Measurements from ENCODE around the gene FAM216B. TPM values are rescaled to one million over a fixed set of nuclear protein-coding genes. Genes with fewer than 3 reads are reported as not detected.
"Not testable (repeated sequence)": the region's sequence is repeated elsewhere in the genome, so short reads cannot be mapped to it uniquely, and the experiment has no call there.

The FAM216B gene
- total RNA-seq, 2 donors from 2014 or later = 0.23 TPM; not detected in 1

DNA sequence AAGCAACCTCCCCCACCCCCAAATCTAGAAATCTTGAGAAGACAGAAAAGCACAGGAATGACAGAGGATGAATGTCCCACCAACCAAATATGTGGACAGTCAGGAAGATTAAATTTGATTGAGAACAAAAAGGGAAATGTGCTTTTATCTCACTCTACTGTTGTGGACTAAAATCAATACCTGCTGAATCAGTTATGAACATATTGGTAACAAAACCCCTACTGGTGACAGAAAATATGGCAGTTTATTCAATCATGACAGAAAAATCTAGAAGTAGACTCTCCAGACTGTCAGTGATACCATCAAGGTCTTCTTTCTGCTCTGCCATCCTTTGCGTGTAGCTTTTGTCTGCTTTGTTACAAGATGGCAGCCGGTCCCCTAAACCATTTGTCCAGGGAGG is 35.2 kb downstream of the FAM216B start:
- DNase-seq (ENCODE audit: low spot score) = no peak
- intact Hi-C loops (cut with DNase I) = no loop called here

DNA sequence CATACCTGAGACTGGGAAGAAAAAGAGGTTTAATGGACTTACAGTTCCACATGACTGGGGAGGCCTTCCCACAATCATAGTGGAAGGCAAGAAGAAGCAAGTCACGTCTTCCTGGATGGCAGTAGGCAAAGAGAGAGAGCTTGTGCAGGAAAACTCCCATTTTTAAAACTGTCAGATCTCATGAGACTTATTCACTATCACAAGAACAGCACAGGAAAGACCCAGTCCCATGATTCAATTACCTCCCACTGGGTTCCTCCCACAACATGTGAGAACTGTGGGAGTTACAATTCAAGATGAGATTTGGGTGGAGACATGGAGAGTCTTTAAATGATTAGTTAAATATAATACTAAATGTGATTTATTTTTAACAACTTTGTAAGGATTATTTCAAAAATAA is 38.3 kb downstream of the FAM216B start:
- DNase-seq (ENCODE audit: low spot score); intact Hi-C loops (cut with DNase I): not testable (repeated sequence)

DNA sequence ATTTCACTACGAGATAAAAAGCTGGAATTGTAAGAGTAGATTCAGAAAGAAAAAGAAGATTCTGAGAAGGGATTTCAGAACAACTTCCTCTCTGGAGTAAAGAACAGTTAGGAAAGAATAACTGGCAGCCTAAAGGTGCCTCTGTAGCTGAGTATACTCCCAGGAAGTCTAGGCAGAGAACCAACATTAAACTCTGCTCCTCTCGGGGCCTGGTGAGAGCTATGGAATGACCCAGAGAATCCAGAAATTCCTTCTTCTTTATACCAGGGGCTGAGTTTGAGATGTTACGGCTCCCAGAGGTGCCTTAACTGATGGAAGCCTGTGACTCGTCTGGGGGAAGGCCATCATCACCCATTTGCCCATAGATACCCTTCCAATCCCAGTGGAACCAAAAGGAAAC is 39.1 kb downstream of the FAM216B start:
- DNase-seq (ENCODE audit: low spot score) = no peak
- intact Hi-C loops (cut with DNase I) = no loop called here

DNA sequence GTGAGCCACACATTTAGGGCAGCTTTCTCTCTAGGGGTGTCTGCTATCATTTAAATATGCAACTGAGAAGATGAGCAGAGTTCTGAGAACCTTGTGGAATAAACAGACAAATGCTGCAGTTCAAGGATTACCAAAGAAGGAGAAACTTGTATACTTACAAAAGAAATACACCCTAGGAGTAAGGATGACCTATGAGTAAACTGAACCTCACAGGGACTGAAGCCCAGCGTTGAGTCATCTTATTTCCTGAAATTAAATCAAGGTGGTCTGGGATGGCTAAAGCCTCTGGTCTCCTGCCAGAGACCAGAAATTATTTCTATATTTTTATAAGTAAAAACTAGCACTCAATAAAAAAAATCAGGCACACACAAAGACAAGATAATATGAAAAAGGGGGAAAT is 40.1 kb downstream of the FAM216B start:
- intact Hi-C loops (cut with DNase I) = no loop called here
- DNase-seq (ENCODE audit: low spot score) = no peak

DNA sequence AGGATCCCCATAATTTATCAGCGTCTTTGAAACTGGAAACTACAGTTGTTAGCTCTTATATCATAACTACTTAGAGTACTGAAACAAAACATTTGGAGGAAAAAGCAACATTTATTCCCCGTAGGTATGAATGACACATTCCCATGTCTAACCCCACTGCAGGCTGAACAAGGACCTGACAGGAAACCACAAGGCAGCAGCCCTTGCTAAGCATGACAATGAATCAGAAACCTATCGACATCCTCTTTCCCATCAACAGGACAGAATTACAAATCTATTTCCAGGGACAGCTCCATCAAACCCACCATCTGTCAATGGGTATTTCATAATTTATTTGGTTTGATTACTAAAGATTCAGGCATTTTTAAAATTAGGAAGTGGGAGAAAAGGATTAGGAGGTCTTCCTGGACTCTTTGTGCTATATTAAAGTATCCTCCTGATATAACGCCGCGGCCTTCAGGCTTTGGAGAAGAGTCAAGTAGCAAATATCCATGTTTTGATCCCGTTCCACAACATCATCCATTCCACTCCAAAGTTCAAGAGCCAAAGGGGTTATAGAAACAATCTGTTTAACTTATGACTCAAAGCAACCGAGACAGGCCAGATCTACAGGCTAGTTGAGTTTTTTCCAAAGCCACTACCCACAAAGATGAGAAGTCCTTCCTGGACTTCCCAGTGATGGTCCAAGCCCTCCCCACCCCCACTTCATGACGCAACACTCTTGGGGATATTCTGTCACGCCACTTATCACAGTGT is 51.1 kb downstream of the FAM216B start:
- no peak for DNase-seq (ENCODE audit: low spot score)
- intact Hi-C loops (cut with DNase I) = no loop called here

DNA sequence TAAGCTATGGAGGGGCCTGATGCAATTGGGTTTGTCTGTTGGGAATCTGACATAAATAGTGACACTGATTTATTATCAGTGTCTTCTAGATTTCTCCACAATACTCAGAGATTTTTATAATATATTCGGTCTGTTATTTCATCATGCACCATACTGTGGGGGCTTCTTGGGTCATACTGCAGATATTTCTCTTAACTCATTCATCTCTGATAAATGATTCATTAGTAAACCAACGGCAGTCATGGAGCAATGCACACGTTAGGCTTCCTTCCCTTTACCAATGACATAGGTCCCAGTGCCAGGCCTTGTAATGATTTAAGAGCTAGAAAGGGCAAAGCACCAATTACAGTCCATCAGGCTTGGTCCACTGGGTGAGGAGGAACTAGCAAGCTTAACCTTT is 53.6 kb downstream of the FAM216B start:
- intact Hi-C loops (cut with DNase I) = no loop called here
- no peak for DNase-seq (ENCODE audit: low spot score)

DNA sequence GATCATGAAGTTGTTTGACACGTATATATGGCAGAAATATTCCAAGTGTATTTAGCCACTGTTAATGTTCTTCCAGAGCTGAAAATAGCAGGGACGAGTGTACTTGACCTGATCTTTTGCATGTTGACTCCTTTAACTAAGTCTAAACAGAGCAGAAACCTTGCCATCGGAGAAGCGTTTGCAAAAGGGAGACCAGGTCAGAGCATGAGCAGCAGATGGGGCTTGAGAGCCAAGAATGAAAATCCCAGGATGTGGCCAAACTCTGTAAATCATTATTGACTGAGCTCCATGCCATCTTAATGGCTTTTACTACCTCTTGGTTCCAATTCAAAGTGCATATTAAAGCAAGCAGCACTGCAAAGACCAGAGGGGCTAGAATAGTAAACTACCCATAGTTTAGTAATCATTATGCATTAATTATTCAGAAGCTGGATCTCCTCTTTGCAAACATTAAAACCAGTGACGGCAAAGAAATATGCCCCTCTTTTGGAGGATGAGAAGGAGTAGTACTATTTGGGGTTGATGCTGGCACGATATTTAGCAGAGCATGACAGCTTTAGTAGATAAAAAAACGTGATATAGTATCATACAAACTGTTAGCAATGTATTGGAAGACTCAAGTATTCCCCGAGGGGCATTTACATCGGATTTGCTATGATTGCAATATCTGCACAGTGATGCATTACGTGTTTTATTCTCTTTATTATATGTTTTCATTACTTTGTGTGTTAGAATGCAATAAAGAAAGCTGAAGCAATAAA is 55.7 kb downstream of the FAM216B start:
- no peak for DNase-seq (ENCODE audit: low spot score)
- intact Hi-C loops (cut with DNase I) = no loop called here

Other genes starting within 250 kb of the FAM216B start
- gene TNFSF11, start 207.4 kb upstream of the FAM216B start, total RNA-seq = not detected
- gene EPSTI1, start 210.7 kb downstream of the FAM216B start, total RNA-seq = 10 to 100 TPM in 1 of 2 donors, 1 to 10 TPM in 1; 8.3 to 10.4 TPM
- gene DNAJC15, start 242.0 kb downstream of the FAM216B start, total RNA-seq = 10 to 100 TPM; 10.8 to 17.0 TPM